HG02610 (cell line): ENCODE results near the gene CPB2.

Experiments used
- ATAC-seq: cut with Tn5 transposase; IDR thresholded peaks from one replicate; pipeline ENCODE4 v1.9.1; 2021; ENCODE audit warnings: mild to moderate bottlenecking, moderate library complexity; ENCODE audit not compliant: unreplicated experiment

CPB2 gene

GRCh38 chr13:46101002-46101401, 3.8 kb downstream of the CPB2 start:
- ATAC-seq = no peak

GRCh38 chr13:46100191-46100815, 4.5 kb downstream of the CPB2 start:
- no peak for ATAC-seq

GRCh38 chr13:46097663-46098062, 7.2 kb downstream of the CPB2 start:
- ATAC-seq = no peak

- ATAC-seq = no peak
Measured at GRCh38 chr13:46097015-46097414, 7.8 kb downstream of the CPB2 start.

- no peak for ATAC-seq
Measured at GRCh38 chr13:46094478-46094877, 10.4 kb downstream of the CPB2 start.

- no peak for ATAC-seq
Measured at GRCh38 chr13:46088821-46089562, 15.8 kb downstream of the CPB2 start.

GRCh38 chr13:46087481-46087880, 17.4 kb downstream of the CPB2 start:
- no peak for ATAC-seq

- no peak for ATAC-seq
Measured at GRCh38 chr13:46086985-46087384, 17.8 kb downstream of the CPB2 start.

GRCh38 chr13:46086421-46086922, 18.4 kb downstream of the CPB2 start:
- ATAC-seq = no peak

GRCh38 chr13:46085737-46086136, 19.1 kb downstream of the CPB2 start:
- no peak for ATAC-seq

GRCh38 chr13:46082324-46082723, 22.5 kb downstream of the CPB2 start:
- ATAC-seq = no peak

- ATAC-seq = no peak
Measured at GRCh38 chr13:46079770-46080169, 25.1 kb downstream of the CPB2 start.

GRCh38 chr13:46077265-46077664, 27.6 kb downstream of the CPB2 start:
- ATAC-seq = no peak

GRCh38 chr13:46076827-46077226, 28.0 kb downstream of the CPB2 start:
- ATAC-seq = no peak

GRCh38 chr13:46075811-46076210, 29.0 kb downstream of the CPB2 start:
- no peak for ATAC-seq

GRCh38 chr13:46071590-46072249, 33.1 kb downstream of the CPB2 start:
- ATAC-seq = peak; percentile 77

- no peak for ATAC-seq
Measured at GRCh38 chr13:46063292-46063691, 41.5 kb downstream of the CPB2 start.

- ATAC-seq = no peak
Measured at GRCh38 chr13:46062185-46062584, 42.6 kb downstream of the CPB2 start.

- ATAC-seq = no peak
Measured at GRCh38 chr13:46059405-46059804, 45.4 kb downstream of the CPB2 start.

- ATAC-seq = no peak
Measured at GRCh38 chr13:46058268-46058667, 46.6 kb downstream of the CPB2 start.

- no peak for ATAC-seq
Measured at GRCh38 chr13:46057256-46058015, 47.4 kb downstream of the CPB2 start.
